ENCODE results near the gene PIEZO1. TPM values are rescaled to one million over a fixed set of nuclear protein-coding genes. Genes with fewer than 3 reads are reported as not detected.

PIEZO1 gene
- total and polyA plus RNA-seq, 9 of the 15 experiments (the other 6 are each of a cell fraction or from before 2014, with no cell fraction given): 3.6 to 432 (median 131) TPM

DNA sequence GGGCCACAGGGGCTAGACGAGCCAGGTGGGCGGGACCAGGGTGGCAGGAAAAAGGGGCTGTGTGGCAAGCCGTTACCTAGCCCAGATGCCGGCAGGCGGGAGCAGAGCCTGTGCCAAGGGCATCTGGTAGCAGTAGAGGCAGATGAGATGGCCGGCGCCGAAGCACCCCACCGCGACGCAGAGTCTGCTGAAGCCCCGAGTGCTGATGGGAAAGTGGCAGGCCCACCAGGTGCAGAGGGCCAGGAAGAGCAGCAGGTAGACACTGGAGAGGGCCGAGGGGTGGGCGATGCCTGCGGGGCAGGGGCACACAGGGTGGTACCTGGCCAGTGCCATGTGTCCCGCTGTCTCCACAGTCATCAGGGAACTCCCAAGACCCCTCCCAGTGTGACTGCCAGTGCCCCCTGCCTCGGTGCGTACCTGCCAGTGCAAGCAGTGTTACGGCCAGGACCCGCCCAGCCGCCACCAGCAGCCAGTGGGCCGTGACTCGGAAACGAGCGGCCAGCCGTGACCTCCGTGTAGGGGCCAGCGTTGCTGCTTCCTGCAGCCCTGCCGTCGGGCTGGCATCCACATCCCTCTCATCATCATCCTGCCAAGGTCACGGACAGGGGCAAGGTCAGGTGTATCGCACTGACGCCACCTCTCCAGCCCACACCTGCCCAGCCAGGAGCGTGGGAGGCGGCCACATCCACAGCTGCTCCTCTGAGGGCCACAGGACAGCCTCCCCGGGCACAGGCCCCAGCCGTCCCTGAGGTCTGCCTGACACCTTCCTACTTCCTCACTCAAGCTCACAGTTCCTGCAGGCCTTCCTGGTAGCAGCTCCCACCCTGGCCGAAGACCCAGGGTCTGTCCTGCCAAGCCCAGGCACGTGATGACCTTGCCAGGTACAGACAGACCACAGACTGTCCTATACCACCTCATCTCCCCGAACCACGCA is 46.6 kb downstream of the PIEZO1 start (continued):
- 0 out of 2 replicates have a peak, but pooled peaks have one; percentile 16 for TF ChIP-seq SUPT5H (IDR thresholded peaks at IDR 0.05)
- TF ChIP-seq HDAC3 (IDR thresholded peaks at IDR 0.05; ENCODE audit: borderline replicate concordance, partially characterized antibody): no peak
- TF ChIP-seq, protein P1, sequence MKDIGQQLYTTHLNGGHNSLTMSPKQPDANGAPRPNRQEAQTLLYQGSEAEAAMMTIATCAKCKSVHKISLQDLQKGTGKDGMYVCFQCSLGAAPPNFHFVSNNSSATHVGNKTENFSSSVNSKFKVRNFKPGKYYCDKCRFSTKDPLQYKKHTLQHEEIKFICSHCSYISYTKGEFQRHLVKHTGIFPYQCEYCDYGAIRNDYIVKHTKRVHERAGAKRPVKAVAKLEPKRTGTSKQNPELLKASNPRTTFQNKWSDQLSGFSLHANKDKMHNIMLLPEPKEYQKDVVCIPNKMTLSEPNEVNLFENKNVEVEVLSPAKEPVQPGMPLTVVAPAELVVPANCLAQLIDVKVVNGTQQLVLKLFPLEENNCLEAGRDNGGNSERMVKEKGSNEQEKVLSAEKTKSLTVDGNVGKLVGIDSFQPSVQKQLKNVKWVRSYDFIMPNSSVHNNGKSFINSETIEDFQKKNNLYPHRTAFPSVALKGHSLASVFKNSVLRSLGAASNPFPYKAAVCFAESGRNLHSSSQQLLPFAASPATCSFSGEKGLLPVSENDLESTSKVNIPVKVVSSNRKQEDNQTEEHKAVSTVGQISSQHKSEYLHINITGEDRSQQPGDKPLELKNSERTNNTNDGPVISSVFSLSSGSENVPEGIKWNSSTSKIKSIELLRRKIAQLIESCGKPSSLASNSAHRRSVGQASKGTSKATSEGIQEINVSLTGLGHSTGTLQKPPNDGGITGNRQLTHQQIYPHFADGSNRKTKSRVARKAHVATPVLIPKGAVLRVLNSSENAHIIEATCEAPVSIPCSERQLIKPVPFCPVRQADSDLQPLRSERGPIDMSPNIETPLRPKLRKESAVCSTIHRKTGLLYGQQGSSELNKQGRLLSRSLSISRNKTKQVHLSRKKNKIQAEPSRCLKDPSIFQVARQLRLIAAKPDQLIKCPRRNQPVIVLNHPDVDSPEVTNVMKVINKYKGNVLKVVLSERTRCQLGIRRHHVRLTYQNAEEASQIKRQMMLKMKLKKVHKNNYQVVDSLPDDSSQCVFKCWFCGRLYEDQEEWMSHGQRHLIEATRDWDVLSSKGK (CRISPR knock-in tag; IDR thresholded peaks at IDR 0.05): no peak
- TF ChIP-seq HNRNPL (IDR thresholded peaks at IDR 0.05; ENCODE audit: low read depth, low read length): peak; percentile 66; the same call in 1 of the 2 replicates
- TF ChIP-seq PPARD (CRISPR knock-in tag; IDR thresholded peaks at IDR 0.05): no peak
- TF ChIP-seq CREB1 (IDR thresholded peaks at IDR 0.05): no peak
- TF ChIP-seq CREB1 (CRISPR knock-in tag; IDR thresholded peaks at IDR 0.05): no peak
- peak; percentile 66 for TF ChIP-seq POLR2G (IDR thresholded peaks at IDR 0.05; ENCODE audit: low read depth, low read length)
- TF ChIP-seq SOX6 (IDR thresholded peaks at IDR 0.05): no peak
- TF ChIP-seq EHMT2 (IDR thresholded peaks at IDR 0.05): no peak
- TF ChIP-seq RBM22 (IDR thresholded peaks at IDR 0.05; ENCODE audit: low read depth, low read length, poor library complexity, severe bottlenecking): peak; percentile 71
- no peak for TF ChIP-seq TCF3 (CRISPR knock-in tag; IDR thresholded peaks at IDR 0.05)
- no peak for TF ChIP-seq HNRNPK (IDR thresholded peaks at IDR 0.05; ENCODE audit: low read depth, low read length, poor library complexity, severe bottlenecking)
- no peak for TF ChIP-seq MYC (IDR thresholded peaks at IDR 0.05; ENCODE audit: low read depth, low read length)
- no peak for TF ChIP-seq MYC (CRISPR knock-in tag; IDR thresholded peaks at IDR 0.05; ENCODE audit: borderline replicate concordance, low read depth)
- TF ChIP-seq ZNF316 (IDR thresholded peaks at IDR 0.05): no peak
- no peak for TF ChIP-seq ZNF431 (CRISPR knock-in tag; IDR thresholded peaks at IDR 0.05)
- TF ChIP-seq CBFA2T3 (IDR thresholded peaks at IDR 0.05): no peak
- 0 out of 2 replicates have a peak, but pooled peaks have one; percentile 27 for TF ChIP-seq ZBED1 (IDR thresholded peaks at IDR 0.05)
- no peak for TF ChIP-seq POLR2B (IDR thresholded peaks at IDR 0.05; ENCODE audit: low read depth, partially characterized antibody)
- TF ChIP-seq, protein P2, sequence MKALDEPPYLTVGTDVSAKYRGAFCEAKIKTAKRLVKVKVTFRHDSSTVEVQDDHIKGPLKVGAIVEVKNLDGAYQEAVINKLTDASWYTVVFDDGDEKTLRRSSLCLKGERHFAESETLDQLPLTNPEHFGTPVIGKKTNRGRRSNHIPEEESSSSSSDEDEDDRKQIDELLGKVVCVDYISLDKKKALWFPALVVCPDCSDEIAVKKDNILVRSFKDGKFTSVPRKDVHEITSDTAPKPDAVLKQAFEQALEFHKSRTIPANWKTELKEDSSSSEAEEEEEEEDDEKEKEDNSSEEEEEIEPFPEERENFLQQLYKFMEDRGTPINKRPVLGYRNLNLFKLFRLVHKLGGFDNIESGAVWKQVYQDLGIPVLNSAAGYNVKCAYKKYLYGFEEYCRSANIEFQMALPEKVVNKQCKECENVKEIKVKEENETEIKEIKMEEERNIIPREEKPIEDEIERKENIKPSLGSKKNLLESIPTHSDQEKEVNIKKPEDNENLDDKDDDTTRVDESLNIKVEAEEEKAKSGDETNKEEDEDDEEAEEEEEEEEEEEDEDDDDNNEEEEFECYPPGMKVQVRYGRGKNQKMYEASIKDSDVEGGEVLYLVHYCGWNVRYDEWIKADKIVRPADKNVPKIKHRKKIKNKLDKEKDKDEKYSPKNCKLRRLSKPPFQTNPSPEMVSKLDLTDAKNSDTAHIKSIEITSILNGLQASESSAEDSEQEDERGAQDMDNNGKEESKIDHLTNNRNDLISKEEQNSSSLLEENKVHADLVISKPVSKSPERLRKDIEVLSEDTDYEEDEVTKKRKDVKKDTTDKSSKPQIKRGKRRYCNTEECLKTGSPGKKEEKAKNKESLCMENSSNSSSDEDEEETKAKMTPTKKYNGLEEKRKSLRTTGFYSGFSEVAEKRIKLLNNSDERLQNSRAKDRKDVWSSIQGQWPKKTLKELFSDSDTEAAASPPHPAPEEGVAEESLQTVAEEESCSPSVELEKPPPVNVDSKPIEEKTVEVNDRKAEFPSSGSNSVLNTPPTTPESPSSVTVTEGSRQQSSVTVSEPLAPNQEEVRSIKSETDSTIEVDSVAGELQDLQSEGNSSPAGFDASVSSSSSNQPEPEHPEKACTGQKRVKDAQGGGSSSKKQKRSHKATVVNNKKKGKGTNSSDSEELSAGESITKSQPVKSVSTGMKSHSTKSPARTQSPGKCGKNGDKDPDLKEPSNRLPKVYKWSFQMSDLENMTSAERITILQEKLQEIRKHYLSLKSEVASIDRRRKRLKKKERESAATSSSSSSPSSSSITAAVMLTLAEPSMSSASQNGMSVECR (CRISPR knock-in tag; IDR thresholded peaks at IDR 0.05): 0 out of 2 replicates have a peak, but pooled peaks have one; percentile 31
